HEK293T (cell line): ENCODE results near the gene ANKRD33B.

Experiments used
- CTCF ChIA-PET: fragments of 350-600 bp; formaldehyde crosslinking; extraction: SDS; loops from one replicate; lab custom pipeline; 2021; ENCODE audit warnings: antibody characterized with exemption, inconsistent platforms; lab: Yijun Ruan, JAX
- POLR2A ChIA-PET: fragments of 350-600 bp; formaldehyde crosslinking; extraction: SDS; loops from one replicate; lab custom pipeline; 2020; ENCODE audit warnings: antibody characterized with exemption, inconsistent platforms; lab: Yijun Ruan, JAX
- DNase-seq: peaks from one replicate; pipeline ENCODE4 v3.0.0; 2012; ENCODE audit warnings: mixed read lengths; ENCODE audit errors: extremely low spot score
- ARNT ChIP-seq: fragments of 450-650 bp; IDR thresholded peaks from 2 replicates; pipeline ENCODE4 v1.6.1; 2017; ENCODE audit warnings: mild to moderate bottlenecking
- BHLHE40 ChIP-seq: fragments of 450-650 bp; IDR thresholded peaks from 2 replicates; pipeline ENCODE4 v1.6.1; 2016; ENCODE audit warnings: mild to moderate bottlenecking, moderate library complexity, borderline replicate concordance
- CTBP1 ChIP-seq: fragments of 450-650 bp; IDR thresholded peaks from 2 replicates; pipeline ENCODE4 v1.6.1; 2016; ENCODE audit warnings: borderline replicate concordance
- ELF4 ChIP-seq: fragments of 450-650 bp; IDR thresholded peaks from 2 replicates; pipeline ENCODE4 v1.6.1; 2017; ENCODE audit warnings: antibody characterized with exemption
- FOXA1 ChIP-seq: fragments of 450-650 bp; IDR thresholded peaks from 2 replicates; pipeline ENCODE4 v1.6.1; 2016; ENCODE audit warnings: mild to moderate bottlenecking
- FOXK2 ChIP-seq: fragments of 450-650 bp; IDR thresholded peaks from 2 replicates; pipeline ENCODE4 v1.6.1; 2016; ENCODE audit warnings: mild to moderate bottlenecking
- FOXM1 ChIP-seq: fragments of 450-650 bp; IDR thresholded peaks from 2 replicates; pipeline ENCODE4 v1.6.1; 2017; ENCODE audit warnings: mild to moderate bottlenecking, borderline replicate concordance
- HDGF ChIP-seq: fragments of 450-650 bp; IDR thresholded peaks from 2 replicates; pipeline ENCODE4 v1.6.1; 2017; ENCODE audit warnings: antibody characterized with exemption, borderline replicate concordance
- L3MBTL2 ChIP-seq: fragments of 450-650 bp; conservative IDR thresholded peaks from 2 replicates; pipeline ENCODE4 v1.6.1; 2016; ENCODE audit warnings: mild to moderate bottlenecking
- LEF1 ChIP-seq: fragments of 450-650 bp; IDR thresholded peaks from 2 replicates; pipeline ENCODE4 v1.6.1; 2017; ENCODE audit warnings: mild to moderate bottlenecking, borderline replicate concordance
- NFRKB ChIP-seq: fragments of 450-650 bp; IDR thresholded peaks from 2 replicates; pipeline ENCODE4 v1.6.1; 2016; ENCODE audit warnings: mild to moderate bottlenecking, moderate library complexity
- PKNOX1 ChIP-seq: fragments of 450-650 bp; IDR thresholded peaks from 2 replicates; pipeline ENCODE4 v1.6.1; 2016
- SP1 ChIP-seq: fragments of 450-650 bp; IDR thresholded peaks from 2 replicates; pipeline ENCODE4 v1.6.1; 2017
- SUZ12 ChIP-seq: fragments of 450-650 bp; IDR thresholded peaks from 2 replicates; pipeline ENCODE4 v1.6.1; 2016; ENCODE audit warnings: mild to moderate bottlenecking
- TARDBP ChIP-seq: fragments of 450-650 bp; IDR thresholded peaks from 2 replicates; pipeline ENCODE4 v1.6.1; 2016
- ZNF384 ChIP-seq: fragments of 450-650 bp; IDR thresholded peaks from 2 replicates; pipeline ENCODE4 v1.6.1; 2016

The ANKRD33B gene

GRCh38 chr5:10660135-10660534, 96.3 kb downstream of the ANKRD33B start:
- ChIA-PET POLR2A (no interaction called here), CTCF (no interaction called here)

GRCh38 chr5:10660720-10661387, 97.0 kb downstream of the ANKRD33B start:
- ChIA-PET CTCF (no interaction called here), POLR2A (no interaction called here)
- no peak for DNase-seq
- TF ChIP-seq TARDBP = no peak

More at GRCh38 chr5:10660135-10660534, 96.3 kb downstream of the ANKRD33B start:
- TF ChIP-seq NFRKB (no peak), HDGF (no peak), ELF4 (no peak), CTBP1 (no peak), PKNOX1 (no peak), LEF1 (no peak), SUZ12 (no peak), L3MBTL2 (no peak), TARDBP (no peak), SP1 (no peak), ARNT (no peak), FOXM1 (no peak), FOXA1 (no peak), FOXK2 (no peak), BHLHE40 (no peak), ZNF384 (no peak)
- no peak for DNase-seq

- TF ChIP-seq FOXK2 (no peak), ARNT (no peak), BHLHE40 (no peak), ZNF384 (no peak), PKNOX1 (no peak), ELF4 (no peak), TARDBP (no peak), SUZ12 (no peak), L3MBTL2 (no peak), NFRKB (no peak), CTBP1 (no peak), LEF1 (no peak), FOXA1 (no peak), SP1 (no peak), HDGF (no peak), FOXM1 (no peak)
- no peak for DNase-seq
- CTCF ChIA-PET = no interaction called here
- POLR2A ChIA-PET = no interaction called here
Observed at GRCh38 chr5:10661401-10661800, 97.5 kb downstream of the ANKRD33B start.

GRCh38 chr5:10662083-10662482, 98.2 kb downstream of the ANKRD33B start:
- no peak for DNase-seq
- ChIA-PET CTCF (no interaction called here), POLR2A (no interaction called here)
- TF ChIP-seq FOXK2 (no peak), BHLHE40 (no peak), SUZ12 (no peak), NFRKB (no peak), HDGF (no peak), PKNOX1 (no peak), L3MBTL2 (no peak), CTBP1 (no peak)

- no peak for DNase-seq
- no peak for TF ChIP-seq FOXA1
- TF ChIP-seq TARDBP = no peak
- TF ChIP-seq ELF4 = no peak
- no peak for TF ChIP-seq NFRKB
- TF ChIP-seq SP1 = no peak
- no peak for TF ChIP-seq SUZ12
- TF ChIP-seq FOXM1 = no peak
- no peak for TF ChIP-seq ARNT
- TF ChIP-seq FOXK2 = no peak
- no peak for TF ChIP-seq LEF1
- no peak for TF ChIP-seq L3MBTL2
- TF ChIP-seq PKNOX1 = no peak
- no peak for TF ChIP-seq ZNF384
- TF ChIP-seq BHLHE40 = no peak
- TF ChIP-seq HDGF = no peak
- no peak for TF ChIP-seq CTBP1
- CTCF ChIA-PET = no interaction called here
- POLR2A ChIA-PET = no interaction called here
Observed at GRCh38 chr5:10662661-10663488, 99.0 kb downstream of the ANKRD33B start.
